ENCODE data around the gene CD99.

Gene CD99

GRCh38 chrX:2689773-2690666 is 1.1 kb upstream of the CD99 start:
- H3K4me3 Mint-ChIP-seq: peak overlapping the region; percentile 82
- no peaks in the 10 kb centered on the region for H3K9me3 Mint-ChIP-seq
- no peaks in the 10 kb centered on the region for H3K27me3 Mint-ChIP-seq
- H3K4me1 Mint-ChIP-seq: peaks cover 28% of the 10 kb centered on the region
- peaks cover 5% of the 10 kb centered on the region for H3K36me3 Mint-ChIP-seq
- H3K27ac Mint-ChIP-seq: peak overlapping the region; percentile 51

GRCh38 chrX:2691543-2692220 is 587 bp downstream of the CD99 start:
- peaks cover 45% of the 10 kb centered on the region for H3K4me1 Mint-ChIP-seq
- H3K36me3 Mint-ChIP-seq: peaks cover 9% of the 10 kb centered on the region
- H3K9me3 Mint-ChIP-seq: no peaks in the 10 kb centered on the region
- H3K27ac Mint-ChIP-seq: peak overlapping the region; percentile 99
- H3K4me3 Mint-ChIP-seq: peak overlapping the region; percentile 100
- no peaks in the 10 kb centered on the region for H3K27me3 Mint-ChIP-seq

GRCh38 chrX:2692221-2693112 is 1.4 kb downstream of the CD99 start:
- H3K27me3 Mint-ChIP-seq: no peaks in the 10 kb centered on the region
- H3K4me3 Mint-ChIP-seq: peak overlapping the region; percentile 100
- no peaks in the 10 kb centered on the region for H3K9me3 Mint-ChIP-seq
- H3K36me3 Mint-ChIP-seq: peaks cover 9% of the 10 kb centered on the region
- peaks cover 53% of the 10 kb centered on the region for H3K4me1 Mint-ChIP-seq
- H3K27ac Mint-ChIP-seq: peak overlapping the region; percentile 99

- no peaks in the 10 kb centered on the region for H3K9me3 Mint-ChIP-seq
- H3K36me3 Mint-ChIP-seq: peaks cover 9% of the 10 kb centered on the region
- peak overlapping the region; percentile 100 for H3K4me3 Mint-ChIP-seq
- H3K27me3 Mint-ChIP-seq: no peaks in the 10 kb centered on the region
- peaks cover 62% of the 10 kb centered on the region for H3K4me1 Mint-ChIP-seq
- H3K27ac Mint-ChIP-seq: peak overlapping the region; percentile 99
Observed at GRCh38 chrX:2693113-2694002, 2.3 kb downstream of the CD99 start.

- Mint-ChIP-seq H3K9me3 (no peaks in the 10 kb centered on the region), H3K4me1 (peaks cover 75% of the 10 kb centered on the region), H3K4me3 (peak overlapping the region; percentile 100), H3K27me3 (no peaks in the 10 kb centered on the region), H3K36me3 (peaks cover 13% of the 10 kb centered on the region), H3K27ac (peak overlapping the region; percentile 99)
Observed at GRCh38 chrX:2694914-2695267, 3.8 kb downstream of the CD99 start.

GRCh38 chrX:2696698-2697215 is 5.7 kb downstream of the CD99 start:
- Mint-ChIP-seq H3K4me3 (peak overlapping the region; percentile 88), H3K9me3 (peaks cover 8% of the 10 kb centered on the region), H3K36me3 (peaks cover 30% of the 10 kb centered on the region), H3K27ac (peak overlapping the region; percentile 99), H3K4me1 (peaks cover 93% of the 10 kb centered on the region), H3K27me3 (no peaks in the 10 kb centered on the region)

GRCh38 chrX:2697306-2697705 is 6.2 kb downstream of the CD99 start:
- Mint-ChIP-seq H3K27ac (peak overlapping the region; percentile 99), H3K4me1 (peaks cover 95% of the 10 kb centered on the region), H3K27me3 (no peaks in the 10 kb centered on the region), H3K36me3 (peaks cover 30% of the 10 kb centered on the region), H3K9me3 (peaks cover 8% of the 10 kb centered on the region), H3K4me3 (peak overlapping the region; percentile 88)

GRCh38 chrX:2697741-2698299 is 6.7 kb downstream of the CD99 start:
- Mint-ChIP-seq H3K4me3 (peak overlapping the region; percentile 88), H3K27me3 (no peaks in the 10 kb centered on the region), H3K27ac (peak overlapping the region; percentile 99), H3K4me1 (peaks cover 97% of the 10 kb centered on the region), H3K36me3 (peaks cover 30% of the 10 kb centered on the region), H3K9me3 (peaks cover 8% of the 10 kb centered on the region)

- Mint-ChIP-seq H3K27ac (peak overlapping the region; percentile 35), H3K36me3 (peaks cover 32% of the 10 kb centered on the region), H3K4me3 (peak overlapping the region; percentile 88), H3K27me3 (no peaks in the 10 kb centered on the region), H3K9me3 (peaks cover 8% of the 10 kb centered on the region), H3K4me1 (peaks cover 97% of the 10 kb centered on the region)
Observed at GRCh38 chrX:2698604-2699003, 7.5 kb downstream of the CD99 start.

- Mint-ChIP-seq H3K9me3 (peaks cover 8% of the 10 kb centered on the region), H3K4me1 (peaks cover 98% of the 10 kb centered on the region), H3K4me3 (no peak overlapping the region), H3K27ac (peak overlapping the region; percentile 9), H3K36me3 (peaks cover 35% of the 10 kb centered on the region), H3K27me3 (no peaks in the 10 kb centered on the region)
Observed at GRCh38 chrX:2699959-2700358, 8.9 kb downstream of the CD99 start.

GRCh38 chrX:2700405-2701320 is 9.6 kb downstream of the CD99 start:
- H3K36me3 Mint-ChIP-seq: peaks cover 36% of the 10 kb centered on the region
- no peaks in the 10 kb centered on the region for H3K27me3 Mint-ChIP-seq
- peak overlapping the region; percentile 76 for H3K27ac Mint-ChIP-seq
- H3K4me3 Mint-ChIP-seq: peak overlapping the region; percentile 26
- peaks cover 8% of the 10 kb centered on the region for H3K9me3 Mint-ChIP-seq
- peaks cover 98% of the 10 kb centered on the region for H3K4me1 Mint-ChIP-seq

- peaks cover 90% of the 10 kb centered on the region for H3K4me1 Mint-ChIP-seq
- peak overlapping the region; percentile 76 for H3K27ac Mint-ChIP-seq
- H3K27me3 Mint-ChIP-seq: no peaks in the 10 kb centered on the region
- H3K4me3 Mint-ChIP-seq: peak overlapping the region; percentile 70
- peaks cover 34% of the 10 kb centered on the region for H3K36me3 Mint-ChIP-seq
- peaks cover 8% of the 10 kb centered on the region for H3K9me3 Mint-ChIP-seq
Observed at GRCh38 chrX:2701600-2701999, 10.5 kb downstream of the CD99 start.

- Mint-ChIP-seq H3K27me3 (no peaks in the 10 kb centered on the region), H3K4me3 (peak overlapping the region; percentile 82), H3K36me3 (peaks cover 40% of the 10 kb centered on the region), H3K4me1 (peaks cover 88% of the 10 kb centered on the region), H3K27ac (peak overlapping the region; percentile 91), H3K9me3 (peaks cover 8% of the 10 kb centered on the region)
Observed at GRCh38 chrX:2703991-2704369, 12.9 kb downstream of the CD99 start.
